NOMO-1 (cell line): ENCODE results near the gene XRCC4.

Experiments
- DNase-seq, 2 experiments: peaks; one replicate each; lab custom pipeline; 2025; ENCODE audit not compliant: unreplicated experiment in 2 of 2; lab: John Stamatoyannopoulos, UW

The XRCC4 gene

GRCh38 chr5:83069096-83069799 is 8.1 kb upstream of the XRCC4 start:
- DNase-seq: no peak

- DNase-seq: no peak
Measured at GRCh38 chr5:83071286-83072051, 5.9 kb upstream of the XRCC4 start.

GRCh38 chr5:83072966-83073365 is 4.4 kb upstream of the XRCC4 start:
- DNase-seq: peak; percentile 42 to 77

- peak; percentile 61 to 75 for DNase-seq
Measured at GRCh38 chr5:83077662-83078261, 415 bp downstream of the XRCC4 start.

GRCh38 chr5:83082750-83083149 is 5.4 kb downstream of the XRCC4 start:
- no peak for DNase-seq

- DNase-seq: no peak
Measured at GRCh38 chr5:83084336-83084735, 7.0 kb downstream of the XRCC4 start.

- DNase-seq: no peak
Measured at GRCh38 chr5:83085106-83085505, 7.8 kb downstream of the XRCC4 start.

- DNase-seq: no peak
Measured at GRCh38 chr5:83090169-83090568, 12.8 kb downstream of the XRCC4 start.

- DNase-seq: no peak
Measured at GRCh38 chr5:83092619-83093018, 15.3 kb downstream of the XRCC4 start.

- no peak for DNase-seq
Measured at GRCh38 chr5:83093692-83094091, 16.3 kb downstream of the XRCC4 start.

GRCh38 chr5:83095163-83095956 is 18.0 kb downstream of the XRCC4 start:
- no peak for DNase-seq

- no peak for DNase-seq
Measured at GRCh38 chr5:83095957-83096539, 18.7 kb downstream of the XRCC4 start.

GRCh38 chr5:83096660-83097339 is 19.5 kb downstream of the XRCC4 start:
- no peak for DNase-seq

- no peak for DNase-seq
Measured at GRCh38 chr5:83097689-83098231, 20.4 kb downstream of the XRCC4 start.

GRCh38 chr5:83099001-83099400 is 21.7 kb downstream of the XRCC4 start:
- DNase-seq: no peak

GRCh38 chr5:83099445-83099844 is 22.1 kb downstream of the XRCC4 start:
- no peak for DNase-seq

GRCh38 chr5:83101514-83101913 is 24.2 kb downstream of the XRCC4 start:
- no peak for DNase-seq

GRCh38 chr5:83102364-83102980 is 25.1 kb downstream of the XRCC4 start:
- DNase-seq: no peak

GRCh38 chr5:83104021-83104420 is 26.7 kb downstream of the XRCC4 start:
- no peak for DNase-seq
